CD14-positive monocyte (primary cell): ENCODE data around the gene SDK1. TPM values are rescaled to one million over a fixed set of nuclear protein-coding genes. Genes with fewer than 3 reads are reported as not detected.

ENCODE experiments used
- DNase-seq, 3 donors: peaks; one replicate each; pipeline ENCODE4 v3.0.0-alpha.2; 2011 to 2022
- H2AFZ ChIP-seq: 2 replicates; pipeline ENCODE4 v1.6.0; 2012; ENCODE audit warnings: mild to moderate bottlenecking, low read depth, low read length, inconsistent platforms; ENCODE audit not compliant: insufficient read depth, poor library complexity, severe bottlenecking
- H3K27ac ChIP-seq, 2 donors: 1 replicate in 1 of 2; 2 replicates in 1 of 2; pipeline ENCODE4 v1.5.1; 2012 to 2013; ENCODE audit warnings: low read length in 2 of 2, control low read depth in 1 of 2, inconsistent platforms in 1 of 2, low read depth in 1 of 2, mild to moderate bottlenecking in 1 of 2
- H3K27me3 ChIP-seq, 2 donors: one replicate each; pipeline versions ENCODE4 v1.6.0 to v1.6.1; 2011 to 2013; ENCODE audit warnings: low read length in 2 of 2; ENCODE audit not compliant: control insufficient read depth in 2 of 2, insufficient read depth in 2 of 2
- H3K36me3 ChIP-seq, 2 donors: replicated peaks in 1 of 2; 1 replicate in 1 of 2; 2 replicates in 1 of 2; pipeline versions ENCODE4 v1.5.1 to v1.6.1; 2012 to 2013; ENCODE audit warnings: low read length in 2 of 2, control low read depth in 1 of 2, inconsistent platforms in 1 of 2, mild to moderate bottlenecking in 1 of 2; ENCODE audit not compliant: insufficient read depth in 2 of 2, control insufficient read depth in 1 of 2
- H3K4me1 ChIP-seq, 2 donors: 1 replicate in 1 of 2; 2 replicates in 1 of 2; pipeline versions ENCODE4 v1.5.1 to v1.6.1; 2012 to 2013; ENCODE audit warnings: low read length in 2 of 2, control low read depth in 1 of 2, inconsistent platforms in 1 of 2, mild to moderate bottlenecking in 1 of 2, moderate library complexity in 1 of 2; ENCODE audit not compliant: insufficient read depth in 2 of 2, control insufficient read depth in 1 of 2
- H3K4me2 ChIP-seq: replicated peaks from 2 replicates; pipeline ENCODE3; 2012; ENCODE audit warnings: low read length, moderate library complexity, mild to moderate bottlenecking; ENCODE audit not compliant: poor library complexity, severe bottlenecking; ENCODE audit errors: extremely low read depth
- H3K4me3 ChIP-seq, 3 experiments: fragments of 200-600 bp in 1 of 3; sonication (generic) in 1 of 3; replicated peaks in 1 of 3; 1 replicate in 2 of 3; 2 replicates in 1 of 3; pipeline ENCODE4 v1.5.1; 2011 to 2013; ENCODE audit warnings: low read length in 3 of 3, mild to moderate bottlenecking in 3 of 3, control low read depth in 2 of 3, low read depth in 2 of 3, inconsistent platforms in 1 of 3, moderate library complexity in 1 of 3
- H3K79me2 ChIP-seq: 2 replicates; pipeline ENCODE4 v1.6.0; 2012; ENCODE audit warnings: mild to moderate bottlenecking, control low read depth, inconsistent platforms, low read length, moderate library complexity; ENCODE audit not compliant: insufficient read depth
- H3K9ac ChIP-seq: 2 replicates; pipeline ENCODE4 v1.6.0; 2017; ENCODE audit warnings: low read length, mild to moderate bottlenecking; ENCODE audit not compliant: insufficient read depth, poor library complexity, severe bottlenecking
- H3K9me3 ChIP-seq, 2 donors: replicated peaks in 1 of 2; 1 replicate in 1 of 2; 2 replicates in 1 of 2; pipeline versions ENCODE4 v1.5.1 to v1.6.1; 2012 to 2013; ENCODE audit warnings: low read length in 2 of 2, control low read depth in 1 of 2; ENCODE audit not compliant: control insufficient read depth in 1 of 2, insufficient read depth in 1 of 2
- H4K20me1 ChIP-seq: 2 replicates; pipeline ENCODE4 v1.6.0; 2012; ENCODE audit warnings: mild to moderate bottlenecking, low read length, control low read depth, moderate library complexity; ENCODE audit not compliant: insufficient read depth
- H3K27ac Mint-ChIP-seq, 7 donors: one replicate each; pipeline ENCODE4 v1.8.0; 2020; ENCODE audit warnings: mild to moderate bottlenecking in 7 of 7, mixed read lengths in 7 of 7, moderate library complexity in 6 of 7, inconsistent platforms in 2 of 7
- H3K27me3 Mint-ChIP-seq, 3 donors: one replicate each; pipeline ENCODE4 v1.8.0; 2021 to 2022; ENCODE audit warnings: low read depth in 3 of 3, mild to moderate bottlenecking in 3 of 3, mixed read lengths in 3 of 3, moderate library complexity in 3 of 3, inconsistent platforms in 1 of 3
- H3K36me3 Mint-ChIP-seq, 2 donors: one replicate each; pipeline ENCODE4 v1.8.0; 2020; ENCODE audit warnings: mixed read lengths in 2 of 2, inconsistent platforms in 1 of 2, mild to moderate bottlenecking in 1 of 2
- H3K4me1 Mint-ChIP-seq: one replicate; pipeline ENCODE4 v1.8.0; 2020; ENCODE audit warnings: mild to moderate bottlenecking, mixed read lengths
- H3K4me3 Mint-ChIP-seq, 2 donors: one replicate each; pipeline ENCODE4 v1.8.0; 2020; ENCODE audit warnings: mild to moderate bottlenecking in 2 of 2, mixed read lengths in 2 of 2, moderate library complexity in 1 of 2
- H3K9me3 Mint-ChIP-seq, 7 donors: one replicate each; pipeline ENCODE4 v1.8.0; 2020 to 2022; ENCODE audit warnings: mixed read lengths in 7 of 7, mild to moderate bottlenecking in 6 of 7, moderate library complexity in 6 of 7, inconsistent platforms in 2 of 7
- CTCF ChIP-seq: fragments of 200-600 bp; IDR thresholded peaks from one replicate; pipeline ENCODE4 v1.8.0; 2022; ENCODE audit warnings: antibody characterized with exemption, mild to moderate bottlenecking
- WGBS: methylation state at CpG from one replicate; pipeline ENCODE4 v1.1.5; 2013; ENCODE audit warnings: missing lambda C conversion rate; ENCODE audit not compliant: insufficient coverage; 5-methylcytosine and 5-hydroxymethylcytosine counted together
- intact Hi-C, 2 donors: fragments of 100-400 bp; cut with micrococcal nuclease; formaldehyde crosslinking; loops; one replicate each; pipeline versions ENCODE4 v1.15.0 to v1.15.1; 2023
- polyA plus RNA-seq, 3 donors: library from polyadenylated mRNA; depleted of rRNA in 1 of 3; unstranded in 2 of 3; stranded (reverse) in 1 of 3; fragments of 300-500 nt in 2 of 3; fragments of >200 nt in 1 of 3; fragmentation: Illumina TruSeq in 2 of 3; gene quantifications; 1 replicate in 2 of 3; 2 replicates in 1 of 3; pipeline ENCODE4 v1.2.3, GENCODE V29; 2012 to 2021

SDK1 gene
- polyA plus RNA-seq, 3 donors: 0.01 TPM; not detected in 2

- Histone ChIP-seq H3K36me3 (no peaks in the 10 kb centered on the region), H3K4me3 (no peak overlapping the region), H3K79me2 (no peaks in the 10 kb centered on the region), H3K4me2 (no peak overlapping the region), H4K20me1 (no peaks in the 10 kb centered on the region), H3K27ac (no peak overlapping the region), H3K27me3 (no peaks in the 10 kb centered on the region), H2AFZ (no peak overlapping the region), H3K4me1 (no peaks in the 10 kb centered on the region), H3K9ac (no peak overlapping the region), H3K9me3 (no peaks in the 10 kb centered on the region)
- WGBS: 100% methylated on average over 1 of the region's 4 CpGs
- H3K36me3 Mint-ChIP-seq: no peaks in the 10 kb centered on the region
- no peak for TF ChIP-seq CTCF
- DNase-seq: no peak
- H3K4me3 Mint-ChIP-seq: no peak overlapping the region
- intact Hi-C loops: no loop called here
- H3K4me1 Mint-ChIP-seq: no peaks in the 10 kb centered on the region
- no peak overlapping the region for H3K27ac Mint-ChIP-seq
- H3K9me3 Mint-ChIP-seq: peaks cover 0 to 3% (median 0%) of the 10 kb centered on the region in 7 donors
- H3K27me3 Mint-ChIP-seq: peaks cover 0 to 2% (median 1%) of the 10 kb centered on the region in 3 donors
Observed at GRCh38 chr7:3438352-3438751, 137.3 kb downstream of the SDK1 start.

DNA sequence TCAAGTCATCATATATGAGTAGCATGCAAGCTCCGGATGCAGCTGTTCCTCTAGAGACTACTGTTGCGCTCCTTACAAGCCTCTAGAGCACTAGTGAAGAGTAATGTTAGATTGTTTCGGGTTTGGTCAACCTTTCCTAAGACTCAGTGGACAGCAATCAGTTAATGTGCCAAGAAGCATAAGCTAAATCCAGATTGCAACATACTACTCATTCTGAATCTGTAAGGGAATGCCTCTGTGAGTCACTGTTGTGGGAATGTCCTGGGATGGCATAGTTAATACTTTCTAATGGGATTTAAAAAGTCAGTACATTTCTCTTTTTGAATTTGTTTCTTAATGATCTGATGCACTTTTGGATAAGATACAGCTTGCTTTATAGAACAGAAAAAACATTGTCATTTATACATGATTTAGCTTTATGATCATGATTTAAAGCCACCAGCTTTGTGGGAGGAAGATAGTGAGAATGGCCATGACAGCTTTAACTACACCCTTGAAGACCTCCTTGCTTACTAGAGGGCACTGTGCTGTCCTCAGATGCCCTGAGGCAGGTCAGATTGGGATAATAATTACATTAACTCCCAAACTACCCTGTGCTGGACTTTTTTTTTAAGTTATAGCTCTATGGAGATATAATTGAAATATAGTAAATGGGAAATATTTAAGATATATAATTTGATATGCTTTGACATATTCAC is 138.4 kb downstream of the SDK1 start:
- no peaks in the 10 kb centered on the region for H3K79me2 ChIP-seq
- H3K27ac ChIP-seq: no peak overlapping the region
- Mint-ChIP-seq H3K9me3 (peaks cover 0 to 3% (median 0%) of the 10 kb centered on the region in 7 donors), H3K27ac (no peak overlapping the region), H3K4me3 (no peak overlapping the region), H3K27me3 (peaks cover 0 to 2% (median 1%) of the 10 kb centered on the region in 3 donors), H3K4me1 (no peaks in the 10 kb centered on the region), H3K36me3 (no peaks in the 10 kb centered on the region)
- no peaks in the 10 kb centered on the region for H3K36me3 ChIP-seq
- H2AFZ ChIP-seq: no peak overlapping the region
- no peak overlapping the region for H3K9ac ChIP-seq
- H3K4me2 ChIP-seq: no peak overlapping the region
- H3K4me3 ChIP-seq: no peak overlapping the region
- H4K20me1 ChIP-seq: no peaks in the 10 kb centered on the region
- no peaks in the 10 kb centered on the region for H3K4me1 ChIP-seq
- WGBS: no CpG with 5 or more reads among the region's 3 CpGs
- intact Hi-C loops: no loop called here
- H3K9me3 ChIP-seq: no peaks in the 10 kb centered on the region
- DNase-seq: no peak
- no peak for TF ChIP-seq CTCF
- H3K27me3 ChIP-seq: no peaks in the 10 kb centered on the region
